ENCODE measurements around the gene PKNOX2. TPM values are rescaled to one million over a fixed set of nuclear protein-coding genes. Genes with fewer than 3 reads are reported as not detected.

Gene PKNOX2
- total RNA-seq, 1 donor = under 0.01 TPM

- H3K4me2 ChIP-seq (ENCODE audit: insufficient read depth, low read length) = no peak overlapping the region
- H2AFZ ChIP-seq (ENCODE audit: low read length) = no peak overlapping the region
- H3K4me3 ChIP-seq (ENCODE audit: insufficient read depth, low read length) = no peak overlapping the region
- no peaks in the 10 kb centered on the region for H3K36me3 ChIP-seq (ENCODE audit: insufficient read depth, low read length)
- H4K20me1 ChIP-seq (ENCODE audit: insufficient read depth, low read length) = no peaks in the 10 kb centered on the region
- H3K27me3 ChIP-seq (ENCODE audit: insufficient read depth, low read length) = peaks cover 9% of the 10 kb centered on the region
- H3K4me1 ChIP-seq (ENCODE audit: insufficient read depth, low read length) = no peaks in the 10 kb centered on the region
- no peak for DNase-seq (ENCODE audit: insufficient read length, low spot score, missing footprints)
- no peak for TF ChIP-seq CTCF (IDR thresholded peaks at IDR 0.05; ENCODE audit: extremely low read depth, low read depth, low read length)
- no peaks in the 10 kb centered on the region for H3K79me2 ChIP-seq (ENCODE audit: insufficient read depth, low read length)
- H3K9me3 ChIP-seq (ENCODE audit: low read depth, low read length) = no peaks in the 10 kb centered on the region
- H3K27ac ChIP-seq (ENCODE audit: low read depth, low read length) = no peak overlapping the region
These were observed 18.3 kb upstream of the PKNOX2 start for GRCh38 chr11:125146232-125146631.

GRCh38 chr11:125147280-125147679 lies 17.3 kb upstream of the PKNOX2 start:
- Histone ChIP-seq H3K9me3 (ENCODE audit: low read depth, low read length) (no peaks in the 10 kb centered on the region), H3K4me1 (ENCODE audit: insufficient read depth, low read length) (no peaks in the 10 kb centered on the region), H3K27ac (ENCODE audit: low read depth, low read length) (no peak overlapping the region), H3K4me3 (ENCODE audit: insufficient read depth, low read length) (no peak overlapping the region), H4K20me1 (ENCODE audit: insufficient read depth, low read length) (no peaks in the 10 kb centered on the region), H3K4me2 (ENCODE audit: insufficient read depth, low read length) (no peak overlapping the region), H3K27me3 (ENCODE audit: insufficient read depth, low read length) (peaks cover 9% of the 10 kb centered on the region), H2AFZ (ENCODE audit: low read length) (no peak overlapping the region), H3K36me3 (ENCODE audit: insufficient read depth, low read length) (no peaks in the 10 kb centered on the region), H3K79me2 (ENCODE audit: insufficient read depth, low read length) (no peaks in the 10 kb centered on the region)
- no peak for TF ChIP-seq CTCF (IDR thresholded peaks at IDR 0.05; ENCODE audit: extremely low read depth, low read depth, low read length)
- no peak for DNase-seq (ENCODE audit: insufficient read length, low spot score, missing footprints)

GRCh38 chr11:125148011-125148410 lies 16.5 kb upstream of the PKNOX2 start:
- Histone ChIP-seq H4K20me1 (ENCODE audit: insufficient read depth, low read length) (no peaks in the 10 kb centered on the region), H2AFZ (ENCODE audit: low read length) (no peak overlapping the region), H3K4me2 (ENCODE audit: insufficient read depth, low read length) (no peak overlapping the region), H3K27me3 (ENCODE audit: insufficient read depth, low read length) (peaks cover 9% of the 10 kb centered on the region), H3K4me1 (ENCODE audit: insufficient read depth, low read length) (no peaks in the 10 kb centered on the region), H3K27ac (ENCODE audit: low read depth, low read length) (no peak overlapping the region), H3K4me3 (ENCODE audit: insufficient read depth, low read length) (no peak overlapping the region), H3K79me2 (ENCODE audit: insufficient read depth, low read length) (no peaks in the 10 kb centered on the region), H3K36me3 (ENCODE audit: insufficient read depth, low read length) (no peaks in the 10 kb centered on the region), H3K9me3 (ENCODE audit: low read depth, low read length) (no peaks in the 10 kb centered on the region)
- DNase-seq (ENCODE audit: insufficient read length, low spot score, missing footprints) = peak; percentile 64
- TF ChIP-seq CTCF (IDR thresholded peaks at IDR 0.05; ENCODE audit: extremely low read depth, low read depth, low read length) = no peak

- no peak overlapping the region for H3K4me3 ChIP-seq (ENCODE audit: insufficient read depth, low read length)
- H3K9me3 ChIP-seq (ENCODE audit: low read depth, low read length) = no peaks in the 10 kb centered on the region
- no peak overlapping the region for H3K27ac ChIP-seq (ENCODE audit: low read depth, low read length)
- H3K4me2 ChIP-seq (ENCODE audit: insufficient read depth, low read length) = no peak overlapping the region
- H4K20me1 ChIP-seq (ENCODE audit: insufficient read depth, low read length) = no peaks in the 10 kb centered on the region
- peaks cover 9% of the 10 kb centered on the region for H3K27me3 ChIP-seq (ENCODE audit: insufficient read depth, low read length)
- no peaks in the 10 kb centered on the region for H3K79me2 ChIP-seq (ENCODE audit: insufficient read depth, low read length)
- no peak for TF ChIP-seq CTCF (IDR thresholded peaks at IDR 0.05; ENCODE audit: extremely low read depth, low read depth, low read length)
- no peaks in the 10 kb centered on the region for H3K4me1 ChIP-seq (ENCODE audit: insufficient read depth, low read length)
- no peaks in the 10 kb centered on the region for H3K36me3 ChIP-seq (ENCODE audit: insufficient read depth, low read length)
- DNase-seq (ENCODE audit: insufficient read length, low spot score, missing footprints) = no peak
- no peak overlapping the region for H2AFZ ChIP-seq (ENCODE audit: low read length)
These were observed 15.8 kb upstream of the PKNOX2 start for GRCh38 chr11:125148743-125149142.

Measured in osteoblast (primary cell).